ENCODE results near the gene ROBO1. TPM values are rescaled to one million over a fixed set of nuclear protein-coding genes. Genes with fewer than 3 reads are reported as not detected.

The ROBO1 gene
- total RNA-seq, 6 experiments from 2014 or later: 1.1 to 7.2 (median 4.3) TPM

DNA sequence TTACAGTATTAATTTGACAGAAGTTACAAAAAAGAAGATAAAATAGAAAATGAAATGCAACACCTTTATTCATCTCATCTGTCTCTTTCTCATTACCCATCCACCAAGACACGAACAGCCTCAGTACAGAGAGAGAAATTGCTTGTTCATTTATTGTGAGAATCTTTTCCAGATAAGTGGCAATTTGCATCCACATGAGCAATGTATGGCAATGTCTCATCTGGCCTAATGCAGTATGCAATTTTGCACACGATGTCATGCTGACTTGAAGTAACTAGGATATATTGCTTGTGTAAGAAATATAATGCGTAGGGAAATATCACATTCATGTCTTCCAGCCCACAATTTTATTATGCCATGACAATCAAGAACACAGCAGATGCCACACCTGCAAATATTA lies 866.9 kb downstream of the ROBO1 start:
- Histone ChIP-seq H3K36me3 (no peaks in the 10 kb centered on the region), H3K27me3 (no peaks in the 10 kb centered on the region), H3K27ac (no peak overlapping the region), H3K4me1 (no peaks in the 10 kb centered on the region), H3K4me3 (no peak overlapping the region), H3K9me3 (no peaks in the 10 kb centered on the region)
- no peak for TF ChIP-seq POLR2A (IDR thresholded peaks at IDR 0.05)
- TF ChIP-seq, protein P1, sequence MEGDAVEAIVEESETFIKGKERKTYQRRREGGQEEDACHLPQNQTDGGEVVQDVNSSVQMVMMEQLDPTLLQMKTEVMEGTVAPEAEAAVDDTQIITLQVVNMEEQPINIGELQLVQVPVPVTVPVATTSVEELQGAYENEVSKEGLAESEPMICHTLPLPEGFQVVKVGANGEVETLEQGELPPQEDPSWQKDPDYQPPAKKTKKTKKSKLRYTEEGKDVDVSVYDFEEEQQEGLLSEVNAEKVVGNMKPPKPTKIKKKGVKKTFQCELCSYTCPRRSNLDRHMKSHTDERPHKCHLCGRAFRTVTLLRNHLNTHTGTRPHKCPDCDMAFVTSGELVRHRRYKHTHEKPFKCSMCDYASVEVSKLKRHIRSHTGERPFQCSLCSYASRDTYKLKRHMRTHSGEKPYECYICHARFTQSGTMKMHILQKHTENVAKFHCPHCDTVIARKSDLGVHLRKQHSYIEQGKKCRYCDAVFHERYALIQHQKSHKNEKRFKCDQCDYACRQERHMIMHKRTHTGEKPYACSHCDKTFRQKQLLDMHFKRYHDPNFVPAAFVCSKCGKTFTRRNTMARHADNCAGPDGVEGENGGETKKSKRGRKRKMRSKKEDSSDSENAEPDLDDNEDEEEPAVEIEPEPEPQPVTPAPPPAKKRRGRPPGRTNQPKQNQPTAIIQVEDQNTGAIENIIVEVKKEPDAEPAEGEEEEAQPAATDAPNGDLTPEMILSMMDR (IDR thresholded peaks at IDR 0.05): no peak
- no peak for DNase-seq
- intact Hi-C loops (cut with DNase I): no loop called here
- no peak for ATAC-seq
- WGBS (ENCODE audit: insufficient coverage, low coverage, low lambda C conversion rate, missing lambda C conversion rate): 81% methylated on average over 3 of the region's 3 CpGs

DNA sequence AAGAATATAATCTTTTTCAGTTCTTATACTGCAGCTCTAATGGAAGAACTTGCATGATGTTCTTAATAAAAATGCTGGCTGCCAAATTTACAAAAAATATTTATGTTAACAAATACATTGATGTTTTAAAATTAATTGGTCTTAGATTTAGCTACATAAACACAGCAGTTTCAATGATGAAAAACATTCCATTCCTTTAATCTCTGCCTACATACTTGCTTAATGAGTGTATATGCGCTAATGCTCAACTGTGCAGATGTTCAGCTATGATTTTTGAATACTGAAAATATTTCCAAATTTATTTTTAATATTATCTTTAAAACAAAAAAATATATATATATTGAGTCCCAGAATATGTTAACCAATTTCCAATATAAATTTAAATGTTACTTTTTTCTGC lies 867.4 kb downstream of the ROBO1 start:
- Histone ChIP-seq H3K36me3 (no peaks in the 10 kb centered on the region), H3K4me3 (no peak overlapping the region), H3K4me1 (no peaks in the 10 kb centered on the region), H3K9me3 (no peaks in the 10 kb centered on the region), H3K27me3 (no peaks in the 10 kb centered on the region), H3K27ac (no peak overlapping the region)
- no peak for DNase-seq
- WGBS (ENCODE audit: insufficient coverage, low coverage, low lambda C conversion rate, missing lambda C conversion rate): 93% methylated on average over 1 of the region's 1 CpG
- no peak for ATAC-seq
- no peak for TF ChIP-seq POLR2A (IDR thresholded peaks at IDR 0.05)
- TF ChIP-seq, protein P1 (IDR thresholded peaks at IDR 0.05): no peak
- intact Hi-C loops (cut with DNase I): no loop called here

DNA sequence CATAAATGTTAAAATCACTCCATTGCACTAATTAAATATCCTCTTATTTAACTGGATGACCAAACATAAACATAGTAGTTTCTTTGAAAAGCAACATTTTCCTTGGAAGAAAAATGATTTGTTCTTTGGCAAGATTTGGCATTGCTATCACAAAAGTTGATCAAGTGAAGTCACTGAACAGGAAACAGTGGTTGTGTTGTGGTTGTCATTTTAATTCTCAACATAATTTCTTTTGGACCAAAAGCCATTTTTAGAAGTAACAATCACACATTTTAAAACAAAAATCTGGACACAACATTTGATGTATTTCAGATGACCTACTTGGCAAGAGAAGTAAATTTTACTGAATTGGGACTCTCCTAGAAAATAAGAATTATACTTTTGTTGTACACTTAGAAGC lies 872.3 kb downstream of the ROBO1 start:
- ATAC-seq (no peak), DNase-seq (no peak)
- Histone ChIP-seq H3K36me3 (no peaks in the 10 kb centered on the region), H3K27ac (no peak overlapping the region), H3K9me3 (no peaks in the 10 kb centered on the region), H3K27me3 (no peaks in the 10 kb centered on the region), H3K4me3 (no peak overlapping the region), H3K4me1 (no peaks in the 10 kb centered on the region)
- intact Hi-C loops (cut with DNase I): no loop called here
- TF ChIP-seq, protein P1 (IDR thresholded peaks at IDR 0.05): no peak
- no peak for TF ChIP-seq POLR2A (IDR thresholded peaks at IDR 0.05)

DNA sequence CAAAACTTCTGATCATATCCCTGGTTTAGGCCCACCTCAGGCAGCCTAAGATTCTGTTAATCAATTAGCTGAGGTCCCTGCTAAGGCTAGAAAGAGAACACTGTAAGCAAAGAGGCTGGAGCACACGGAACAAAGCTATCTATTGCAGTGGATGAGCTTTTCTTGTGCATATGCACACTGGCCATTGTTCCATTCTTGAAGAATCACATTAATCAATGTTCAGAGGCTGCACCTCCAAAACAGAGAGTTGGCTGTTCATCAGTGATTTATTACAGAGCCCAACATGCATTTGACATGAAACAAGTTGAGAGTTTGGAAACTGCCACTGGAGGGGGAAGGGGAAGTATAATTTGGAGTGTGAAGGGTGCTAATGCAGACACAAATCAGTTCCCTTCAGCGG lies 873.0 kb downstream of the ROBO1 start:
- TF ChIP-seq, protein P1 (IDR thresholded peaks at IDR 0.05): no peak
- no peak for TF ChIP-seq POLR2A (IDR thresholded peaks at IDR 0.05)
- H3K4me3 ChIP-seq: no peak overlapping the region
- no peaks in the 10 kb centered on the region for H3K27me3 ChIP-seq
- H3K4me1 ChIP-seq: no peaks in the 10 kb centered on the region
- H3K27ac ChIP-seq: no peak overlapping the region
- ATAC-seq (no peak), DNase-seq (no peak)
- H3K36me3 ChIP-seq: no peaks in the 10 kb centered on the region
- intact Hi-C loops (cut with DNase I): no loop called here
- H3K9me3 ChIP-seq: no peaks in the 10 kb centered on the region
- 63% methylated on average over 1 of the region's 2 CpGs for WGBS (ENCODE audit: insufficient coverage, low coverage, low lambda C conversion rate, missing lambda C conversion rate)

DNA sequence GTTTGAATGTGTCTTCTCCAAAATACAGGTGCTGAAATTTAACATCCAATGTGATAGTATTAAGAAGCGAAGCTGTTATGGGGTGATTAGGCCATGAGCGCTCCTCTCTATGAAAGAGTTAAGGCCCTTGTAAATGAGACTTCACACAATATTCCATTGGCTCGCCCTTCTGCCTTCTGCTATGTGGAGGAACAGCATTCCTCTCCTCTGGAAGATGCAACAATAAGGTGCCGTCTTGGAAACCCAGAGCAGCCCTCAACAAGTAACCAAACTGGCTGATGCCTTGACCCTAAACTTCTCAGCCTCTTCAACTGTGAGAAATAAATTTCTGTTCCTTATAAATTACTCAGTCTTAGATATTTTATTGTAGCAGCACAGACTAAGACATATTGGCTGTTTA lies 874.6 kb downstream of the ROBO1 start:
- H3K27ac ChIP-seq: no peak overlapping the region
- no peaks in the 10 kb centered on the region for H3K9me3 ChIP-seq
- WGBS (ENCODE audit: insufficient coverage, low coverage, low lambda C conversion rate, missing lambda C conversion rate): 80% methylated on average over 4 of the region's 4 CpGs
- TF ChIP-seq, protein P1 (IDR thresholded peaks at IDR 0.05): no peak
- TF ChIP-seq POLR2A (IDR thresholded peaks at IDR 0.05): no peak
- intact Hi-C loops (cut with DNase I): no loop called here
- no peak overlapping the region for H3K4me3 ChIP-seq
- ATAC-seq: no peak
- H3K36me3 ChIP-seq: no peaks in the 10 kb centered on the region
- H3K27me3 ChIP-seq: no peaks in the 10 kb centered on the region
- DNase-seq: no peak
- H3K4me1 ChIP-seq: no peaks in the 10 kb centered on the region

Data from right lobe of liver (tissue), 6 donors.